Measurements from ENCODE around the gene MAGI2.
A peak's percentile ranks its signal among the peaks of the same experiment; 100 is the strongest.

GRCh38 chr7:78226059-78226719, 1227.3 kb downstream of the MAGI2 start:
- TF ChIP-seq CTCF (IDR thresholded peaks at IDR 0.05; ENCODE audit: extremely low read depth in 1 of 2, insufficient read depth in 1 of 2, low read depth in 1 of 2, low read length in 2 of 2) (peak; percentile 23), MAX (IDR thresholded peaks at IDR 0.05; ENCODE audit: insufficient read depth, insufficient read length) (no peak), JUN (IDR thresholded peaks at IDR 0.05; ENCODE audit: borderline replicate concordance, insufficient read depth, insufficient read length, low read depth) (no peak), POLR2A (IDR thresholded peaks at IDR 0.05; ENCODE audit: low read depth, low read length) (no peak), EZH2 (IDR thresholded peaks at IDR 0.05; ENCODE audit: borderline replicate concordance, low read depth, low read length, severe bottlenecking) (no peak)
